ENCODE data around the gene PSMD1.

Gene PSMD1

DNA sequence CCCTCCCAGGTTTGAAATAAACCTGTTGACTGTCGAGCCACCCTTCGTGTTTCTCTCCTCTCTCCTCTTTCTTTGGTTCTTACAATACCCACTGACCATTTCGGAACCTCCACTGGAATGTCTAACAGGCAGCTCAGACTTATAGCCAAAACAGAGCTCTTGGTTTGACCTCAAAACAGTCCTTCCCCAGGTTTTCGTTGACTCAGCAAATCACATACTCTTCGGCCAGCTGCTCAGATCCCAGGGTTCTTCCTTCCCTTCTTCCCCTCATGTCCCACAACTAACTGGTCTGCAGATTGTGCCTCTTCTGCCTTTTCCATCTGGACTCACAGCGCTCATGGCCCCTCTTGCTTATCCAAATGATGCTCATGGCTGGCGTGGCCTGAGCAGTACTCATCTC is 146.4 kb downstream of the PSMD1 start:
- CTCF ChIA-PET, result no interaction called here
- TF ChIP-seq ZNF24 (tag by site-specific recombination; IDR thresholded peaks at IDR 0.05) (no peak), ZNF391 (tag by site-specific recombination; IDR thresholded peaks at IDR 0.05; ENCODE audit: borderline replicate concordance, low read depth) (no peak), GLIS2 (tag by site-specific recombination; IDR thresholded peaks at IDR 0.05) (no peak), SETDB1 (IDR thresholded peaks at IDR 0.05; ENCODE audit: insufficient read length, low read length) (peak; percentile 25), ZNF600 (tag by site-specific recombination; IDR thresholded peaks at IDR 0.05) (no peak), KLF7 (tag by site-specific recombination; IDR thresholded peaks at IDR 0.05; ENCODE audit: borderline replicate concordance) (no peak)
- Histone ChIP-seq H3K9me3 (ENCODE audit: control insufficient read depth, insufficient read depth, low read depth, low read length) (no peaks in the 10 kb centered on the region), H3K4me1 (ENCODE audit: control insufficient read depth, insufficient read depth, low read length) (no peaks in the 10 kb centered on the region), H3K4me3 (ENCODE audit: low read depth, low read length) (no peak overlapping the region), H3K27ac (ENCODE audit: extremely low read depth, low read depth, low read length) (no peak overlapping the region), H3K36me3 (ENCODE audit: control insufficient read depth in 2 of 2, insufficient read depth in 1 of 2, low read length in 2 of 2) (peaks cover 0 to 18% of the 10 kb centered on the region in 2 experiments; a peak in 2 of 3 replicates)
- POLR2A ChIA-PET, result no interaction called here

DNA sequence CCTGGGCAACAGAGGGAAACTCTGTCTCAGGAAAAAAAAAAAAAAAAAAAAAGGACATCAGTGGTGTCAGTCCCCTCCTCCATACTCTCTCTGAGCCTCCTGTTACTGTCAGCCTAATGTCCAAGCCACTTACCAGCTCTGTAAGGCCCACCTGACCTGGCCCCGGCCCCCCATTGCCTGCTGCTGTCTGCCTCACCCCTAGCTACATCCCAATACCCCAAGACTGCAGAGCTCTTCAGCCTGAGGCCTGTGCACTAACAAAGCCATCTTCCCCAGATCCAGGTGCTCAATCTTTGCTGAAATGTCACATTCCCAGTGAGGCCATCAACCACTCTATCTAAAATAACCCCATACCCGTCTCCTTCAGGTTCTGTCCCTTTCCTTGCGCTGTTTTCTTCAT is 147.5 kb downstream of the PSMD1 start:
- TF ChIP-seq ZNF121 (tag by site-specific recombination; IDR thresholded peaks at IDR 0.05) (no peak), ZNF747 (tag by site-specific recombination; IDR thresholded peaks at IDR 0.05) (no peak)
- no peaks in the 10 kb centered on the region for H3K9me3 ChIP-seq (ENCODE audit: control insufficient read depth, insufficient read depth, low read depth, low read length)
- peaks cover 0 to 29% of the 10 kb centered on the region in 2 experiments; a peak in 2 of 3 replicates for H3K36me3 ChIP-seq (ENCODE audit: control insufficient read depth in 2 of 2, insufficient read depth in 1 of 2, low read length in 2 of 2)
- CTCF ChIA-PET, result no interaction called here
- POLR2A ChIA-PET, result interaction anchor here (1.1 kb wide), 1 partner anchor 10 kb away, joined by 6 read pairs; no protein-coding TSS in a partner anchor
- H3K27ac ChIP-seq (ENCODE audit: extremely low read depth, low read depth, low read length), result no peak overlapping the region
- no peak overlapping the region for H3K4me3 ChIP-seq (ENCODE audit: low read depth, low read length)
- no peaks in the 10 kb centered on the region for H3K4me1 ChIP-seq (ENCODE audit: control insufficient read depth, insufficient read depth, low read length)

DNA sequence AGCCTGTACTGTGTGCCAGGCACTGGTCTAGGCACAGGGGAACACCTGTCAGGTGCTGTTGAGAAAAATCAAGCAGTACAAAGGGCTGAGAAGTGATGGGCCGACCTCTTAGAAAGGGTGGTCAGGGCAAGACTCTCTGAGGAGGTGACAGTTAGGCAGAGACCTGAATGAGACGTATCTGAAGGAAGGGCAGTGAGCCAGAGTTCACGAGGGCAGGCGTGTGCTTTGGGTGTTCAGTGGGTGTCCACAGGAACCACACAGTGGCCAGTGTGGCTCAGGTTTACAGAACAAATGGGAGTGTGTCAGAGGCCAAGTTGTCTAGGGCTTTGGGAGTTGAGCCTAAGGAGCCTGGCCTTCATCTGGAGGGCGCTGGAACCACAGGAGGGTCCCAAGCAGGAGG is 147.9 kb downstream of the PSMD1 start:
- no peak for TF ChIP-seq ZNF561 (tag by site-specific recombination; IDR thresholded peaks at IDR 0.05; ENCODE audit: borderline replicate concordance)
- TF ChIP-seq MYNN (tag by site-specific recombination; IDR thresholded peaks at IDR 0.05; ENCODE audit: borderline replicate concordance), result no peak
- no peak for TF ChIP-seq HOXC10 (CRISPR knock-in tag; IDR thresholded peaks at IDR 0.05)
- TF ChIP-seq ZNF404 (tag by site-specific recombination; IDR thresholded peaks at IDR 0.05), result no peak
- TF ChIP-seq REPIN1 (tag by site-specific recombination; IDR thresholded peaks at IDR 0.05; ENCODE audit: low read depth), result no peak
- ChIA-PET POLR2A (interaction anchor here (0.5 to 1.1 kb wide), 2 partner anchors 10 to 48 kb away, joined by 3 to 6 read pairs; no protein-coding TSS in a partner anchor), CTCF (no interaction called here)
- no peak overlapping the region for H3K4me3 ChIP-seq (ENCODE audit: low read depth, low read length)
- H3K36me3 ChIP-seq (ENCODE audit: control insufficient read depth in 2 of 2, insufficient read depth in 1 of 2, low read length in 2 of 2), result peaks cover 0 to 33% of the 10 kb centered on the region in 2 experiments; a peak in 2 of 3 replicates
- H3K4me1 ChIP-seq (ENCODE audit: control insufficient read depth, insufficient read depth, low read length), result no peaks in the 10 kb centered on the region
- no peak overlapping the region for H3K27ac ChIP-seq (ENCODE audit: extremely low read depth, low read depth, low read length)
- no peaks in the 10 kb centered on the region for H3K9me3 ChIP-seq (ENCODE audit: control insufficient read depth, insufficient read depth, low read depth, low read length)

DNA sequence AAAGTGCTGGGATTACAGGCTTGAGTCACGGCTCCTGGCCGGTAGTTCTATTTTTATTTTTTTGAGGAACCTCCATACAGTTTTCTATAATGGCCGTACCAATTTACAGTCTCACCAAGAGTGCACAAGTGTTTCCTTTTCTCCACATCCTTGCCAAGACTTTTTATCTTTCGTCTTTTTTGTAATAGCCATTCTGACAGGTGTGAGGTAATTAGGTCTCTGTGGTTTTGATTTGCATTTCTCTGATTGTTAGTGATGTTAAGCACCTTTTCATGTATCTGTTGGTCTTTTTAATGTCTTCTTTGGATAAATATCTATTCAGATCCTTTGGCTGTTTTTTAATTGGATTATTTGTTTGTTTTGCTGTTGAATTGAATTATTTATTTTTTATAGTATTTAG is 151.1 kb downstream of the PSMD1 start:
- peaks cover 0 to 45% of the 10 kb centered on the region in 2 experiments; a peak in 2 of 3 replicates for H3K36me3 ChIP-seq (ENCODE audit: control insufficient read depth in 2 of 2, insufficient read depth in 1 of 2, low read length in 2 of 2)
- no peak overlapping the region for H3K4me3 ChIP-seq (ENCODE audit: low read depth, low read length)
- no peaks in the 10 kb centered on the region for H3K4me1 ChIP-seq (ENCODE audit: control insufficient read depth, insufficient read depth, low read length)
- ChIA-PET POLR2A (no interaction called here), CTCF (no interaction called here)
- no peak overlapping the region for H3K27ac ChIP-seq (ENCODE audit: extremely low read depth, low read depth, low read length)
- no peaks in the 10 kb centered on the region for H3K9me3 ChIP-seq (ENCODE audit: control insufficient read depth, insufficient read depth, low read depth, low read length)
- TF ChIP-seq, protein P1, sequence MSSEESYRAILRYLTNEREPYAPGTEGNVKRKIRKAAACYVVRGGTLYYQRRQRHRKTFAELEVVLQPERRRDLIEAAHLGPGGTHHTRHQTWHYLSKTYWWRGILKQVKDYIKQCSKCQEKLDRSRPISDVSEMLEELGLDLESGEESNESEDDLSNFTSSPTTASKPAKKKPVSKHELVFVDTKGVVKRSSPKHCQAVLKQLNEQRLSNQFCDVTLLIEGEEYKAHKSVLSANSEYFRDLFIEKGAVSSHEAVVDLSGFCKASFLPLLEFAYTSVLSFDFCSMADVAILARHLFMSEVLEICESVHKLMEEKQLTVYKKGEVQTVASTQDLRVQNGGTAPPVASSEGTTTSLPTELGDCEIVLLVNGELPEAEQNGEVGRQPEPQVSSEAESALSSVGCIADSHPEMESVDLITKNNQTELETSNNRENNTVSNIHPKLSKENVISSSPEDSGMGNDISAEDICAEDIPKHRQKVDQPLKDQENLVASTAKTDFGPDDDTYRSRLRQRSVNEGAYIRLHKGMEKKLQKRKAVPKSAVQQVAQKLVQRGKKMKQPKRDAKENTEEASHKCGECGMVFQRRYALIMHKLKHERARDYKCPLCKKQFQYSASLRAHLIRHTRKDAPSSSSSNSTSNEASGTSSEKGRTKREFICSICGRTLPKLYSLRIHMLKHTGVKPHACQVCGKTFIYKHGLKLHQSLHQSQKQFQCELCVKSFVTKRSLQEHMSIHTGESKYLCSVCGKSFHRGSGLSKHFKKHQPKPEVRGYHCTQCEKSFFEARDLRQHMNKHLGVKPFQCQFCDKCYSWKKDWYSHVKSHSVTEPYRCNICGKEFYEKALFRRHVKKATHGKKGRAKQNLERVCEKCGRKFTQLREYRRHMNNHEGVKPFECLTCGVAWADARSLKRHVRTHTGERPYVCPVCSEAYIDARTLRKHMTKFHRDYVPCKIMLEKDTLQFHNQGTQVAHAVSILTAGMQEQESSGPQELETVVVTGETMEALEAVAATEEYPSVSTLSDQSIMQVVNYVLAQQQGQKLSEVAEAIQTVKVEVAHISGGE (tag by site-specific recombination; conservative IDR thresholded peaks at IDR 0.05; ENCODE audit: low read depth), result no peak
- TF ChIP-seq ZNF555 (tag by site-specific recombination; conservative IDR thresholded peaks at IDR 0.05) (no peak), ZNF341 (tag by site-specific recombination; IDR thresholded peaks at IDR 0.05; ENCODE audit: low read depth) (no peak), ZNF624 (tag by site-specific recombination; IDR thresholded peaks at IDR 0.05) (no peak), YY2 (tag by site-specific recombination; IDR thresholded peaks at IDR 0.05) (no peak), TRIM28 (IDR thresholded peaks at IDR 0.05; ENCODE audit: borderline replicate concordance, low read length) (no peak), GLI4 (tag by site-specific recombination; IDR thresholded peaks at IDR 0.05) (no peak), ZNF133 (tag by site-specific recombination; IDR thresholded peaks at IDR 0.05) (no peak), ZNF747 (tag by site-specific recombination; IDR thresholded peaks at IDR 0.05) (no peak), MEIS1 (CRISPR knock-in tag; IDR thresholded peaks at IDR 0.05; ENCODE audit: borderline replicate concordance) (no peak), ZNF266 (tag by site-specific recombination; IDR thresholded peaks at IDR 0.05; ENCODE audit: low read depth) (no peak)
- TF ChIP-seq, protein P2, sequence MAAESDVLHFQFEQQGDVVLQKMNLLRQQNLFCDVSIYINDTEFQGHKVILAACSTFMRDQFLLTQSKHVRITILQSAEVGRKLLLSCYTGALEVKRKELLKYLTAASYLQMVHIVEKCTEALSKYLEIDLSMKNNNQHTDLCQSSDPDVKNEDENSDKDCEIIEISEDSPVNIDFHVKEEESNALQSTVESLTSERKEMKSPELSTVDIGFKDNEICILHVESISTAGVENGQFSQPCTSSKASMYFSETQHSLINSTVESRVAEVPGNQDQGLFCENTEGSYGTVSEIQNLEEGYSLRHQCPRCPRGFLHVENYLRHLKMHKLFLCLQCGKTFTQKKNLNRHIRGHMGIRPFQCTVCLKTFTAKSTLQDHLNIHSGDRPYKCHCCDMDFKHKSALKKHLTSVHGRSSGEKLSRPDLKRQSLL (tag by site-specific recombination; IDR thresholded peaks at IDR 0.05), result no peak
- TF ChIP-seq, protein P3, sequence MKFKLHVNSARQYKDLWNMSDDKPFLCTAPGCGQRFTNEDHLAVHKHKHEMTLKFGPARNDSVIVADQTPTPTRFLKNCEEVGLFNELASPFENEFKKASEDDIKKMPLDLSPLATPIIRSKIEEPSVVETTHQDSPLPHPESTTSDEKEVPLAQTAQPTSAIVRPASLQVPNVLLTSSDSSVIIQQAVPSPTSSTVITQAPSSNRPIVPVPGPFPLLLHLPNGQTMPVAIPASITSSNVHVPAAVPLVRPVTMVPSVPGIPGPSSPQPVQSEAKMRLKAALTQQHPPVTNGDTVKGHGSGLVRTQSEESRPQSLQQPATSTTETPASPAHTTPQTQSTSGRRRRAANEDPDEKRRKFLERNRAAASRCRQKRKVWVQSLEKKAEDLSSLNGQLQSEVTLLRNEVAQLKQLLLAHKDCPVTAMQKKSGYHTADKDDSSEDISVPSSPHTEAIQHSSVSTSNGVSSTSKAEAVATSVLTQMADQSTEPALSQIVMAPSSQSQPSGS (tag by site-specific recombination; IDR thresholded peaks at IDR 0.05; ENCODE audit: low read depth), result no peak
